Astrocyte (in vitro differentiated cells and primary cell): ENCODE results near the gene OPCML.

ENCODE experiments used
- CTCF ChIP-seq: IDR thresholded peaks from 2 replicates; pipeline ENCODE4 v1.5.1; 2011; ENCODE audit warnings: low read depth, mild to moderate bottlenecking, inconsistent platforms, low read length, moderate library complexity; ENCODE audit not compliant: insufficient read depth
- EZH2 ChIP-seq: IDR thresholded peaks from 2 replicates; pipeline ENCODE4 v1.6.1; 2012; ENCODE audit warnings: mild to moderate bottlenecking, low read length, inconsistent platforms; ENCODE audit not compliant: insufficient read depth

DNA sequence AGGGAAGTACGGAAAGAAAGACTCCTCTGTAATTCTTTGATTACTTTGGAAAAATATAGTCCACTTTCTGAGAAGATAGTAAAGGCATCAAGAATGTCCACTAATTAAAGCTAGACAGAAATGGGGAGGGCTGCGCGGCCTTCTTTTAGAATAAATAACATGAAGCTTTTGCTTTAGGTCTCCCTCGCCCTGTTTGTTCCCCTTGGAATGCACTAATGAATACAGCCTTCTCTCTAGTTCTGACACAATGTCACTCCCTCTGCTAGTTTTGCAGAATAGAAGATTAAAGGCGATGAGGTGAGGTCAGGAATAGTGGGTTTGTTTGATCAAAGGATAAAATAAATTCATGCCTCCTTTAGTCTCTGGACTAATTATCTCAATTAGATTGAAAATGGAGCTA, 543.9 kb downstream of the OPCML start:
- TF ChIP-seq CTCF (no peak), EZH2 (no peak)
